Measurements from ENCODE around the gene HBE1.
"Not testable (repeated sequence)": the region's sequence is repeated elsewhere in the genome, so short reads cannot be mapped to it uniquely, and the experiment has no call there.

DNA sequence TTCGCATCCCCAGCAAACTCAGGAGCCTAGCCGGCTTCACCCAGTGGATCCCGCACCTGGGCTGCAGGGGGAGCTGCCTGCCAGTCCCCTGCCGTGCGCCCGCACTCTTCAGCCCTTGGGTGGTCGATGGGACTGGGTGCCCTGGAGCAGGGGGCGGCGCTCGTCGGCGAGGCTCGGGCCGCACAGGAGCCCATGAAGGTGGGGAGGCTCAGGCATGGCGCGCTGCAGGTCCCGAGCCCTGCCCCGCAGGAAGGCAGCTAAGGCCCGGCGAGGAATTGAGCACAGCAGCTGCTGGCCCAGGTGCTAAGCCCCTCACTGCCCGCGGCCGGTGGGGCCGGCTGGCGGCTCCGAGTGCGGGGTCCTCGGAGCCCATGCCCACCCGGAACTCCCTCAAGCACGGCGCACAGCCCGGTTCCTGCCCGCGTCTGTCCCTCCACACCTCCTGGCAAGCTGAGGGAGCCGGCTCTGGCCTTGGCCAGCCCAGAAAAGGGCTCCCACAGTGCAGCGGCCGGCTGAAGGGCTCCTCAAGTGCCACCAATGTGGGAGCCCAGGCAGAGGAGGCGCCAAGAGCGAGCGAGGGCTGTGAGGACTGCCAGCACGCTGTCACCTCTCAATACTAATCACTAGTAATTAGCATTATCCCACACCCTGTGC is 24.7 kb upstream of the HBE1 start:
- TF ChIP-seq, protein P1, sequence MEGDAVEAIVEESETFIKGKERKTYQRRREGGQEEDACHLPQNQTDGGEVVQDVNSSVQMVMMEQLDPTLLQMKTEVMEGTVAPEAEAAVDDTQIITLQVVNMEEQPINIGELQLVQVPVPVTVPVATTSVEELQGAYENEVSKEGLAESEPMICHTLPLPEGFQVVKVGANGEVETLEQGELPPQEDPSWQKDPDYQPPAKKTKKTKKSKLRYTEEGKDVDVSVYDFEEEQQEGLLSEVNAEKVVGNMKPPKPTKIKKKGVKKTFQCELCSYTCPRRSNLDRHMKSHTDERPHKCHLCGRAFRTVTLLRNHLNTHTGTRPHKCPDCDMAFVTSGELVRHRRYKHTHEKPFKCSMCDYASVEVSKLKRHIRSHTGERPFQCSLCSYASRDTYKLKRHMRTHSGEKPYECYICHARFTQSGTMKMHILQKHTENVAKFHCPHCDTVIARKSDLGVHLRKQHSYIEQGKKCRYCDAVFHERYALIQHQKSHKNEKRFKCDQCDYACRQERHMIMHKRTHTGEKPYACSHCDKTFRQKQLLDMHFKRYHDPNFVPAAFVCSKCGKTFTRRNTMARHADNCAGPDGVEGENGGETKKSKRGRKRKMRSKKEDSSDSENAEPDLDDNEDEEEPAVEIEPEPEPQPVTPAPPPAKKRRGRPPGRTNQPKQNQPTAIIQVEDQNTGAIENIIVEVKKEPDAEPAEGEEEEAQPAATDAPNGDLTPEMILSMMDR (IDR thresholded peaks at IDR 0.05 in 2 of 3, conservative IDR thresholded peaks at IDR 0.05 in 1 of 3; ENCODE audit: control insufficient read depth in 2 of 3, extremely low read depth in 1 of 3, insufficient read depth in 1 of 3, low read depth in 3 of 3, low read length in 3 of 3) = not testable (repeated sequence)
- TF ChIP-seq SRF (IDR thresholded peaks at IDR 0.05; ENCODE audit: low read depth in 2 of 2, low read length in 2 of 2); SMARCA5 (IDR thresholded peaks at IDR 0.05); MXI1 (IDR thresholded peaks at IDR 0.05; ENCODE audit: low read depth, low read length); BCL11A (IDR thresholded peaks at IDR 0.05; ENCODE audit: low read depth, low read length); KDM1A (IDR thresholded peaks at IDR 0.05; ENCODE audit: borderline replicate concordance); JUNB (IDR thresholded peaks at IDR 0.05); SMC3 (IDR thresholded peaks at IDR 0.05; ENCODE audit: borderline replicate concordance, low read length); TCF12 (IDR thresholded peaks at IDR 0.05; ENCODE audit: low read depth, low read length); SPI1 (IDR thresholded peaks at IDR 0.05; ENCODE audit: borderline replicate concordance, insufficient read depth, low read depth, low read length); BMI1 (IDR thresholded peaks at IDR 0.05; ENCODE audit: borderline replicate concordance): not testable (repeated sequence)
- TF ChIP-seq, protein P2, sequence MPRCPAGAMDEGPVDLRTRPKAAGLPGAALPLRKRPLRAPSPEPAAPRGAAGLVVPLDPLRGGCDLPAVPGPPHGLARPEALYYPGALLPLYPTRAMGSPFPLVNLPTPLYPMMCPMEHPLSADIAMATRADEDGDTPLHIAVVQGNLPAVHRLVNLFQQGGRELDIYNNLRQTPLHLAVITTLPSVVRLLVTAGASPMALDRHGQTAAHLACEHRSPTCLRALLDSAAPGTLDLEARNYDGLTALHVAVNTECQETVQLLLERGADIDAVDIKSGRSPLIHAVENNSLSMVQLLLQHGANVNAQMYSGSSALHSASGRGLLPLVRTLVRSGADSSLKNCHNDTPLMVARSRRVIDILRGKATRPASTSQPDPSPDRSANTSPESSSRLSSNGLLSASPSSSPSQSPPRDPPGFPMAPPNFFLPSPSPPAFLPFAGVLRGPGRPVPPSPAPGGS (IDR thresholded peaks at IDR 0.05; ENCODE audit: borderline replicate concordance, insufficient read depth, low read depth, low read length, poor library complexity, severe bottlenecking) = not testable (repeated sequence)
- TF ChIP-seq, protein P3, sequence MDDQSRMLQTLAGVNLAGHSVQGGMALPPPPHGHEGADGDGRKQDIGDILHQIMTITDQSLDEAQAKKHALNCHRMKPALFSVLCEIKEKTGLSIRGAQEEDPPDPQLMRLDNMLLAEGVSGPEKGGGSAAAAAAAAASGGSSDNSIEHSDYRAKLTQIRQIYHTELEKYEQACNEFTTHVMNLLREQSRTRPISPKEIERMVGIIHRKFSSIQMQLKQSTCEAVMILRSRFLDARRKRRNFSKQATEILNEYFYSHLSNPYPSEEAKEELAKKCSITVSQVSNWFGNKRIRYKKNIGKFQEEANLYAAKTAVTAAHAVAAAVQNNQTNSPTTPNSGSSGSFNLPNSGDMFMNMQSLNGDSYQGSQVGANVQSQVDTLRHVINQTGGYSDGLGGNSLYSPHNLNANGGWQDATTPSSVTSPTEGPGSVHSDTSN (IDR thresholded peaks at IDR 0.05; ENCODE audit: insufficient replicate concordance, low read depth, low read length) = not testable (repeated sequence)
- TF ChIP-seq, protein P4, sequence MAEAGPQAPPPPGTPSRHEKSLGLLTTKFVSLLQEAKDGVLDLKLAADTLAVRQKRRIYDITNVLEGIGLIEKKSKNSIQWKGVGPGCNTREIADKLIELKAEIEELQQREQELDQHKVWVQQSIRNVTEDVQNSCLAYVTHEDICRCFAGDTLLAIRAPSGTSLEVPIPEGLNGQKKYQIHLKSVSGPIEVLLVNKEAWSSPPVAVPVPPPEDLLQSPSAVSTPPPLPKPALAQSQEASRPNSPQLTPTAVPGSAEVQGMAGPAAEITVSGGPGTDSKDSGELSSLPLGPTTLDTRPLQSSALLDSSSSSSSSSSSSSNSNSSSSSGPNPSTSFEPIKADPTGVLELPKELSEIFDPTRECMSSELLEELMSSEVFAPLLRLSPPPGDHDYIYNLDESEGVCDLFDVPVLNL (IDR thresholded peaks at IDR 0.05; ENCODE audit: low read depth, low read length) = not testable (repeated sequence)
